Fibroblast of villous mesenchyme (primary cell): Measurements from ENCODE around the gene TOB2. TPM values are rescaled to one million over a fixed set of nuclear protein-coding genes. Genes with fewer than 3 reads are reported as not detected.

ENCODE experiments used
- DNase-seq: peaks from one replicate; pipeline ENCODE4 v3.0.0-alpha.2; 2010; ENCODE audit warnings: low read depth
- H3K4me3 ChIP-seq: 2 replicates; pipeline ENCODE4 v1.5.1; 2011; ENCODE audit warnings: low read depth, mild to moderate bottlenecking, low read length
- total RNA-seq: library from RNA; depleted of rRNA; stranded (reverse); fragments of >200 nt; gene quantifications from 2 replicates; pipeline ENCODE4 v1.2.3, GENCODE V29; 2012
- TF ChIP-seq, protein P1 (sequence below): IDR thresholded peaks from 2 replicates; pipeline ENCODE4 v1.5.1; 2012; ENCODE audit warnings: low read depth, mild to moderate bottlenecking, low read length; ENCODE audit not compliant: insufficient read depth

TOB2 gene
- total RNA-seq, 1 donor: 35.4 TPM

DNA sequence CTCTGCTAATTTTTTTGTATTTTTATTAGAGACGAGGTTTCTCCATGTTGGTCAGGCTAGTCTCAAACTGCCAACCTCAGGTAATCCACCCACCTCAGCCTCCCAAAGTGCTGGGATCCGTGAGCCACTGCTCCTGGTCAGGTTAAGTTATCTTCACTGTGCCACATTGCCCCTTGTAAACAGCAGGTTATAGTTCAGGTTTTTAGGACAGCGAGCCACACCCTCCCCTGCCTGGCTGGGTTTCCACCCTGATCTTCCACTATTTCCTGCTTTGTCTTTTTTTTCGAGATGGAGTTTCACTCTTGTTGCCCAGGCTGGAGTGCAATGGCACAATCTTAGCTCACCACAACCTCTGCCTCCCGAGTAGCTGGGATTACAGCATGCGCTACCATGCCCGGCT lies 38.4 kb upstream of the TOB2 start:
- H3K4me3 ChIP-seq: no peak overlapping the region
- TF ChIP-seq, protein P1, sequence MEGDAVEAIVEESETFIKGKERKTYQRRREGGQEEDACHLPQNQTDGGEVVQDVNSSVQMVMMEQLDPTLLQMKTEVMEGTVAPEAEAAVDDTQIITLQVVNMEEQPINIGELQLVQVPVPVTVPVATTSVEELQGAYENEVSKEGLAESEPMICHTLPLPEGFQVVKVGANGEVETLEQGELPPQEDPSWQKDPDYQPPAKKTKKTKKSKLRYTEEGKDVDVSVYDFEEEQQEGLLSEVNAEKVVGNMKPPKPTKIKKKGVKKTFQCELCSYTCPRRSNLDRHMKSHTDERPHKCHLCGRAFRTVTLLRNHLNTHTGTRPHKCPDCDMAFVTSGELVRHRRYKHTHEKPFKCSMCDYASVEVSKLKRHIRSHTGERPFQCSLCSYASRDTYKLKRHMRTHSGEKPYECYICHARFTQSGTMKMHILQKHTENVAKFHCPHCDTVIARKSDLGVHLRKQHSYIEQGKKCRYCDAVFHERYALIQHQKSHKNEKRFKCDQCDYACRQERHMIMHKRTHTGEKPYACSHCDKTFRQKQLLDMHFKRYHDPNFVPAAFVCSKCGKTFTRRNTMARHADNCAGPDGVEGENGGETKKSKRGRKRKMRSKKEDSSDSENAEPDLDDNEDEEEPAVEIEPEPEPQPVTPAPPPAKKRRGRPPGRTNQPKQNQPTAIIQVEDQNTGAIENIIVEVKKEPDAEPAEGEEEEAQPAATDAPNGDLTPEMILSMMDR: no peak
- DNase-seq: no peak

DNA sequence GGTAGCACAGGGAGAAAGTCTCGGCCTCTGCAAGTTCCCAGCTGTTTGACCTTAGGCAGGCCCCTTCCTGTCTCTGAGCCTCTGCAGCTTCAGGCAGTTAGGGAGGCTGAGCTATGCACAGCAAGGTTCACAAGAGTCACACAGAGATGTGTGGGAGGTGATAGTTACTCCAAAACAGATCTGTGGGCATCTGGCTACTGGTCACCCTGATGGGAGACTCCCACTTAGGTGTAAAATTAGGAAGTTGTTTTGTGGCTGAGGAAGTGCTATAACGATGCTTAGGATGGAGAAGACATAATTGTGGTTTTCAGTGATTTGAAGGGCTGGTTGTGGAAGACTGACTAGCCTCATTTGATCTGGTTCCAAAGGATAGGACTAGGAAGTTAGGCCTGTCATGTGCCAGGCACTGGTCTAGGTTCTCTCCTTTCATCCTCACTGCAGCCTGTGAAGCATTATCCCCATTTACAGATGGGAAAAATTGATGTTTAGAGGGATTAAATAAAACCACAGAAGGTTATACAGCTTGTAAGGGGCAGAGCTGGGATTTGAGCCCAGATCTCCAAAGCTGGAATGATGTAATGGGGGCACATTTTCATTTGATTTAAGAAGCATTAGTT lies 35.8 kb upstream of the TOB2 start:
- H3K4me3 ChIP-seq: no peak overlapping the region
- DNase-seq: peak; percentile 85

DNA sequence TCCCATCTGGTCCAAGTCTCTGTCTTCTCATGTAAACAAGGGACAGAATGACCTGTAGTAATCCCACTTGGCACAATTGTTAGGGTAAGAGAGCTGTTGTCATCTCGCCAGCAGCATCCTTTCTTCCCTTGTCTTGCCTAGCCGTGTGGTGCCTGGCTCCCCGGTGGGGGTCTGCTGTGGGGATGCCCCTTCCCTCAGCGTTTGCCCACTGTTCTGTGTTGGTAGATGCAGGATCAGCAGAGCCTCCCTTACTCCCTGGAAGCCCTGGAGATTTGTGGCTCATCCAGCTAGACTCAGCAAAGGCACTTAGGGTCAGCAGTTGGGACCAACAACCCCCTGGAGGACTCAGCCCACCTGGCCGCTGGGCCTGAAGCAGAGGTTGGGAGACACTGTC lies 35.3 kb upstream of the TOB2 start:
- H3K4me3 ChIP-seq: no peak overlapping the region
- no peak for DNase-seq
- TF ChIP-seq, protein P1: no peak

More for the DNA sequence above, 35.8 kb upstream of the TOB2 start:
- TF ChIP-seq, protein P1: no peak

DNA sequence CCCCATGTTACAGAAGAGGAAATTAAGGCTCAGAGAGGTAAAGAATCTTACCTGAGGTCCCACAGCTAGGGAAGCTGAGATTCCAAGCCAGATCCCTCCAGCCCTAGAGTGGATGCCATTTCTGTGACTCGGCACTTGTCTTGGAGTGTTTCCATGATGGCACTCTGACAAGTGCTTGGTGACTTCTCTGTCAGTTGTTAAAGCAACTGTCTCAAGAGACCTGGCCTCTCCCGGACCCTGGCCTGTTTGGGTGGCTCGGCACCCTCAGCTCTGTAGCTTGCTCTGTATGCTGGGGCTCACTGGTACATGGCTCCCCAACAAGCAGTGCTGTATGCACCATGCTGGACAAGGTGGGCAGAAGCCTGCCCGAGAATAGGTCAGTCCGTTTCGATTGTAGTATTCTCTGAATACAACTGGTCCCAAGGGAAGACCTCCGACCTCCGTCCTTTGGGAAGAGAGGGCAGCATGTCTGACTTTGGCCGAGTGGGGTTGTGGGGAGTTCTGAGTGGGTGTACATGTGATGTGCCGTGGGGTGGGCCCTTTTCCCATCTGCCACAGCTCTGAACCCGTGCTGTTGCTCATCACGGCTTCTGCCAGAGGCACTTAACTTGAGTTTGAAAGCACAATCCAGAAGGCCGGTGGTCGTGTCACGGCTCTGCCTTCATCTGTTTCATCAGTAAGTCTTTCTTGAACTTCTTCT lies 34.7 kb upstream of the TOB2 start:
- no peak overlapping the region for H3K4me3 ChIP-seq
- DNase-seq: no peak
- TF ChIP-seq, protein P1: no peak

DNA sequence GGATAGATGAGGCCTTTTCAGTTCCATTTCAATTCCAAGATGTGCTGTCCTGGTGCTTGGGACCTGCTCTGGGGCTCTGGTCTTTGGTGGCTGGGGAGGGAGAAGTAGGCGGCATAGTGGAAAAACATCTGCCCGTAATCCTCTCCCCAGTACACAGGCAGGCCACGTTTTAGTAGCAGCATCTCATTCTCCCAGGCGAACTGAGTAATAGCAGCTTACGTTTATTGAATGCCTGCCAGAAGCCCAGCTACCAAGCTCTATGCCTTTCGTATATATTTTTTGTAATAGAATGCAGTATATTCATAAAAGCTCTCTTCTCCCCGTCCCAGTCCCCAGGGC lies 33.8 kb upstream of the TOB2 start:
- TF ChIP-seq, protein P1: no peak
- DNase-seq: peak; percentile 77
- H3K4me3 ChIP-seq: no peak overlapping the region

DNA sequence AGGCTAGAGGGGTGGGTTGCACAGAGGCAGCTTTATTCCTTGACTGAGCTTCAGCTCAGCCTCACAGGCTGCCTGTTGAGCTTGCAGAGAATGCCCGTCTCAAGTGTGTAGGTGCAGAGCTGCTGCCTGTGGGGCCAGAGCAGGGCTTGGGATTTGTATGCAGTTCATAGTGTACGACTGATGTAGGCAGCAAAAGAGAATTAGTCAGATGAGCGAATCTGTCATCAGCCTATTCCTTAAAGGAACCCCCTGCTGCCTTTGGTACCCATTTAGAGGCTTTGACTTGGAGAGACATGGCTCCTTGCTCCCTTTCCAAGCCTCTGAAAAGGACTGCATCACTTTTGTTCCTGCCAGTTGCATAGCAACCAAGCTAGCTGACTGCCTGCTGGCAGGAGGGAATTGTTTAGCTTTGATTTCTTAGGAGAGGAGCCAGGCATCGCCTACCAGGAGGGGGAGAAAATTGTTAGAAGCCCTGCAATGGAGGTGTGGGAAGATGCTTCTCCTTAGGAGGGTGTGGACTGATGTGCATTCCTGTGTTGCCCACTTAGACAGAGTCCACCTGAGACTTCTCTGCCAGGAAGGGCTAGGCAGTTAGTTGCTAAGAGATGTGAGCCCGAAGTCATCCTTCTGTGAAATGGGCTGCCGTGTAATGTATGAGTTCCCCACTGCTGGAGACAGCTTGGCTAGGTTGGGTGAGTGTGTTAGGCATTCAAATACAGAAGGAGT lies 33.2 kb upstream of the TOB2 start:
- no peak for DNase-seq
- TF ChIP-seq, protein P1: no peak
- no peak overlapping the region for H3K4me3 ChIP-seq
